HG03558 (cell line): ENCODE data around the gene SCAF11.
A peak's percentile ranks its signal among the peaks of the same experiment; 100 is the strongest.
"Not testable (repeated sequence)": the region's sequence is repeated elsewhere in the genome, so short reads cannot be mapped to it uniquely, and the experiment has no call there.

Experiments
- ATAC-seq: cut with Tn5 transposase; IDR thresholded peaks from one replicate; pipeline ENCODE4 v1.9.1; 2021; ENCODE audit warnings: moderate number of reproducible peaks; ENCODE audit not compliant: unreplicated experiment; ENCODE audit errors: extremely low read depth

The SCAF11 gene

GRCh38 chr12:45990468-45991283 is at the start of gene SCAF11:
SCAF11 (minus strand) TSS chr12:45990574; CDS start chr12:45964167, 26,407 bp downstream.
- peak; percentile 47 for ATAC-seq

- ATAC-seq, result not testable (repeated sequence)
Observed at GRCh38 chr12:46037066-46037465, 46.7 kb upstream of the SCAF11 start.

- ATAC-seq, result no peak
Observed at GRCh38 chr12:46027172-46027571, 36.8 kb upstream of the SCAF11 start.

GRCh38 chr12:46024099-46024498 is 33.7 kb upstream of the SCAF11 start:
- no peak for ATAC-seq

GRCh38 chr12:46020768-46021167 is 30.4 kb upstream of the SCAF11 start:
- ATAC-seq, result no peak

- not testable (repeated sequence) for ATAC-seq
Observed at GRCh38 chr12:46018712-46019111, 28.3 kb upstream of the SCAF11 start.

- ATAC-seq, result not testable (repeated sequence)
Observed at GRCh38 chr12:46017866-46018375, 27.5 kb upstream of the SCAF11 start.

GRCh38 chr12:46005823-46006222 is 15.4 kb upstream of the SCAF11 start:
- no peak for ATAC-seq

GRCh38 chr12:46005151-46005797 is 14.9 kb upstream of the SCAF11 start:
- no peak for ATAC-seq

GRCh38 chr12:46004715-46005114 is 14.3 kb upstream of the SCAF11 start:
- no peak for ATAC-seq

GRCh38 chr12:46000076-46000475 is 9.7 kb upstream of the SCAF11 start:
- not testable (repeated sequence) for ATAC-seq

- ATAC-seq, result no peak
Observed at GRCh38 chr12:45994736-45995135, 4.4 kb upstream of the SCAF11 start.

- ATAC-seq, result peak; percentile 25
Observed at GRCh38 chr12:45991284-45992249, 1.2 kb upstream of the SCAF11 start.

GRCh38 chr12:45989721-45990467 is 480 bp downstream of the SCAF11 start:
- peak; percentile 12 for ATAC-seq

- no peak for ATAC-seq
Observed at GRCh38 chr12:45989287-45989686, 1.1 kb downstream of the SCAF11 start.

GRCh38 chr12:45988264-45988663 is 2.1 kb downstream of the SCAF11 start:
- no peak for ATAC-seq

- no peak for ATAC-seq
Observed at GRCh38 chr12:45987340-45987727, 3.0 kb downstream of the SCAF11 start.

GRCh38 chr12:45986641-45987339 is 3.6 kb downstream of the SCAF11 start:
- ATAC-seq, result no peak
